ENCODE results near the gene PTPN4.

The PTPN4 gene

DNA sequence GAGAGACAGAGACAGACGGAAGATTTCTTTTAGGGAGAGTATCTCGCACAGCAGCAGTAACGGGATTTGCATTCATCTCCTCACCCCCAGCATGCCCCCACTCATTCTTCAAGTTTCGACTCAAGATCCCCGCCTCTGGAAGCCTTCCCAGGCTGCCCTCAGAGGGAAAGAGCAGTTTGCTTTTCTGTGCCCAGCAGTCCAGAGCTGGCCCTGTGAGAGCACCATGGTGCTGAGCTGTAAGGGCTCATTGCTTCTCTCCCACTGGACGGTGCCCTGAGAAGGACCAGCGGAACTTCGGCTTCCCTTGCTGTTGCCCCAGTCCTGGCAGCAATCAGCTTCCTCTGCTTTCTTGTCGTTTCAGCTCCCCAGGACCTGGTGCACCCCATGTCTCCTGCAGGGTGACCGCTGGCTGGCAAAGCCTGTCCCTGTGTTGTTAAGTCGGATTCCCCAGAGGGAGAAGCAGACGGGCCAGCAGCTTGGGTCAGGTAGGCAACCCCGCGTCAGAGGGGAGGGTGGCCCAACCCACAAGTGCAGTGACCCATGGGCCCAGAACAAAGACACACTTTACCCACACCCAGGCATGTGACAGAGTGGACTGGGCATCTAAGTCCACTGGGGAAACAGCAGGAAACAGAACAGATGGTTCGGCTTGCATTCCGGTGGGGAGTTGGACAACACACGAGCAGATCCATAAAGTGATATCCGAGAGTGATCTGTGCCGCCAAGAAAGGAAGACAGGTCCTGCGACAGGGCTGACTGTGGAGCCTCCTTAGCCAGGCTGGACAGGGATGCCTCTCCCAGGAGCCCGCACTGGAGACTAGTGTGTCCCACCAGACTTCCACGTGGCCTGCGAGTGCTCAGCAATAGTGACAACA lies 44.1 kb upstream of the PTPN4 start:
- TF ChIP-seq, protein P1, sequence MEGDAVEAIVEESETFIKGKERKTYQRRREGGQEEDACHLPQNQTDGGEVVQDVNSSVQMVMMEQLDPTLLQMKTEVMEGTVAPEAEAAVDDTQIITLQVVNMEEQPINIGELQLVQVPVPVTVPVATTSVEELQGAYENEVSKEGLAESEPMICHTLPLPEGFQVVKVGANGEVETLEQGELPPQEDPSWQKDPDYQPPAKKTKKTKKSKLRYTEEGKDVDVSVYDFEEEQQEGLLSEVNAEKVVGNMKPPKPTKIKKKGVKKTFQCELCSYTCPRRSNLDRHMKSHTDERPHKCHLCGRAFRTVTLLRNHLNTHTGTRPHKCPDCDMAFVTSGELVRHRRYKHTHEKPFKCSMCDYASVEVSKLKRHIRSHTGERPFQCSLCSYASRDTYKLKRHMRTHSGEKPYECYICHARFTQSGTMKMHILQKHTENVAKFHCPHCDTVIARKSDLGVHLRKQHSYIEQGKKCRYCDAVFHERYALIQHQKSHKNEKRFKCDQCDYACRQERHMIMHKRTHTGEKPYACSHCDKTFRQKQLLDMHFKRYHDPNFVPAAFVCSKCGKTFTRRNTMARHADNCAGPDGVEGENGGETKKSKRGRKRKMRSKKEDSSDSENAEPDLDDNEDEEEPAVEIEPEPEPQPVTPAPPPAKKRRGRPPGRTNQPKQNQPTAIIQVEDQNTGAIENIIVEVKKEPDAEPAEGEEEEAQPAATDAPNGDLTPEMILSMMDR (IDR thresholded peaks at IDR 0.05; ENCODE audit: unreplicated experiment in 3 of 3) = no peak
- Mint-ChIP-seq H3K27ac (no peak overlapping the region), H3K27me3 (ENCODE audit: low read depth) (peaks cover 4% of the 10 kb centered on the region), H3K4me3 (no peak overlapping the region), H3K36me3 (ENCODE audit: low read depth) (no peaks in the 10 kb centered on the region), H3K9me3 (no peaks in the 10 kb centered on the region), H3K4me1 (peaks cover 20% of the 10 kb centered on the region)

DNA sequence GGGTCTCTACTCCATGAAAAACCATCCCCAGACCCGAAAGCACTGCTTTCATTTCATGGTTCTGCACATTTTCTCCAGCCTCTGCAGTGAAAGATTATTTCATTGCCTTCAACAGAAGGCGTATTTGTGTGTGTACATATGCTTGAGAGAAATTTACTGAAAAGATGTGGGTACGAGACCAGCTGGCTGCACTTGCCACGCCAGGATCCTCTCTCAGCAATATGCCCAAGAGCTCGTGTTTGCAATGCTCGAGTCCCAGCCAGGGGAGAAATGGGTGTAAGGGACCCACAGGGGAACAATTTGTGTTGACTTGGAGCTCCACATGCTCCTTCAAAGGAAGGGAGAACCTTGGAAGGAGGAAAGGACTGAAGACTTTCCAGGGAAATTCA lies 43.4 kb upstream of the PTPN4 start:
- no peaks in the 10 kb centered on the region for H3K36me3 Mint-ChIP-seq (ENCODE audit: low read depth)
- no peaks in the 10 kb centered on the region for H3K9me3 Mint-ChIP-seq
- H3K27me3 Mint-ChIP-seq (ENCODE audit: low read depth) = peaks cover 4% of the 10 kb centered on the region
- no peak overlapping the region for H3K27ac Mint-ChIP-seq
- peaks cover 21% of the 10 kb centered on the region for H3K4me1 Mint-ChIP-seq
- TF ChIP-seq, protein P1 (IDR thresholded peaks at IDR 0.05; ENCODE audit: unreplicated experiment in 3 of 3) = no peak
- H3K4me3 Mint-ChIP-seq = no peak overlapping the region

DNA sequence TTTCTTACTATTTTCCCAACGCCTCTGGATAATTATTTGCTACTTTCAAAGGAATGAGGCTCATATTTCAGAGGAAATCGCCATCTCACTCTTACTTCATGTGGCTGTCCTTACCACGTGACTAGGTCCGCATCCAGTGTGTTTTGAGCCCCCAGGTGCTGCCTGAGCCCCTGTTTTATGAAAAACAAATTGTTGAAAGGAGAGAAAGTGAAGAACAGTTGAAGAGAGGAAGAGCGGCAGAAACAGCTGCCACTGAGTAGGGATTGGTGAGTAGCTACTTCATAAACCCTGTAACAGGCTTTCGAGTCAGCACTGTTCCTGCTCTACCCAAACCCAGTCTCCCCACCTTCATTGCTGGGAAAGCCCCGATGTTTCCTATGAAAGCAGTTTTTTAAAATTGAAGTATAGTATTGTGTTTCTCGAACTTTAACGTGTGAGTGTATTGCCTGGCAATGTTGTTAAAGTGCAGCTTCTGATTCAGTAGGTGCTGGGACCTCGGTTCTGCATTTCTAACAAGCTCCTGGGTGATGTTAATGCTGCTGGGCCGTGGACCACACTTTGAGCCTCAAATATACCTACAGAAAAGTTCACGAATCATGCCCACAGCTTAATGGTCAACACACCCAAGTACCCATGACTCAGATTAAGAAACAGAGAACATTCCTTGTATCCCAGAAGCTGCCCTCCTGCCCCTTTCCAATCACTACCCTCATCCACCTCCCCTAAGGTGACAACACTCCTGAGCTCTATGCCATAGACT lies 41.0 kb upstream of the PTPN4 start:
- TF ChIP-seq, protein P1 (IDR thresholded peaks at IDR 0.05; ENCODE audit: unreplicated experiment in 3 of 3) = no peak
- Mint-ChIP-seq H3K27me3 (ENCODE audit: low read depth) (peaks cover 4% of the 10 kb centered on the region), H3K4me3 (no peak overlapping the region), H3K4me1 (peaks cover 32% of the 10 kb centered on the region), H3K36me3 (ENCODE audit: low read depth) (no peaks in the 10 kb centered on the region), H3K9me3 (no peaks in the 10 kb centered on the region), H3K27ac (peak overlapping the region; percentile 70 to 75 (median 73))

DNA sequence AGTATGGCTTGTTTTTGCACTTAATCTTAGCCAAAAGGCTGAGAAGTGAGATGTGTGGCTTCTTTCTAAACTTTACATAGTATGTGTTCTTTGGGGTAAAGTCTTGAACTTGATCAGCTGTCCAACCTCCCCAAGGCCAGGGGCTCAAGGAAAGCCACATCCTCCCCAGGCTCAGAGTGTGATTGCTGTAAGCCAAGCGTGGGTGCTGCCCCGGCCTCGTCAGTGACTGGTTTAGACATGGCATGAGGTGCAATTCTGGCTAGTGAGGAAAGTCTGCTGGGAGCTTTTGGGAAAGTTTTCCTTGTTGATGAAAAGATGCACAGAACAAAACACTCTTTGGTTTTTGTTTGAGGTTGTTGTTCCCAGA lies 40.5 kb upstream of the PTPN4 start:
- H3K4me3 Mint-ChIP-seq = no peak overlapping the region
- TF ChIP-seq, protein P1 (IDR thresholded peaks at IDR 0.05; ENCODE audit: unreplicated experiment in 3 of 3) = no peak
- H3K27ac Mint-ChIP-seq = no peak overlapping the region
- no peaks in the 10 kb centered on the region for H3K9me3 Mint-ChIP-seq
- H3K27me3 Mint-ChIP-seq (ENCODE audit: low read depth) = peaks cover 4% of the 10 kb centered on the region
- no peaks in the 10 kb centered on the region for H3K36me3 Mint-ChIP-seq (ENCODE audit: low read depth)
- peaks cover 27% of the 10 kb centered on the region for H3K4me1 Mint-ChIP-seq

DNA sequence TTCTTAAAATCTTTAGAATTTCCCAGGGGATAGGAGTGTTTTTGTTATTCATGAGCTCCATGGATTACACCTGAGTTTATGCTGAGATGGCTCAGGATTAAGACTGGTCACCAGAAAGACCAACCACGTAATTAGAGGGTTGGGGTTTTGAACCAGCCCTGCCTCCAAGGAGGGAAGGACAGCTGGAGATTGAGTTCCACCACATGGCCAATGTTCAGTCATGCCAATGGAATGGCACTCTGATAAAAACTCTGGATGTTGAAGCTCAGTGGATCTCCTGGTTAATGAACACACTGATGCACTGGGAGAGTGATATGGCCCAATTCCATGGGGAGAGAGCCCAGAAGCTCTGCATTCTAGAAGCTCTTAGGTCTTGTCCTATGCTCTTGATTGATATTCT lies 38.7 kb upstream of the PTPN4 start:
- TF ChIP-seq, protein P1 (IDR thresholded peaks at IDR 0.05; ENCODE audit: unreplicated experiment in 3 of 3) = no peak
- Mint-ChIP-seq H3K9me3 (no peaks in the 10 kb centered on the region), H3K4me3 (no peak overlapping the region), H3K27me3 (ENCODE audit: low read depth) (peaks cover 4% of the 10 kb centered on the region), H3K36me3 (ENCODE audit: low read depth) (no peaks in the 10 kb centered on the region), H3K27ac (peak overlapping the region in 1 of 3 experiments; percentile 48), H3K4me1 (peaks cover 23% of the 10 kb centered on the region)
